K562 (cell line): ENCODE data around the gene SFSWAP. TPM values are rescaled to one million over a fixed set of nuclear protein-coding genes. Genes with fewer than 3 reads are reported as not detected.

ENCODE experiments used
- ATAC-seq: fragments of 200-7000 bp; cut with Tn5 transposase; 3 replicates; pipeline ENCODE4 v1.9.1; 2020; ENCODE audit warnings: moderate library complexity
- BruUV-seq: library from RNA; stranded (reverse); fragments of 400-500 nt; replicated peaks from 2 replicates; lab custom pipeline; 2021; lab: Mats Ljungman, UMichigan
- CTCF ChIA-PET: fragments of 300-600 bp; formaldehyde crosslinking; extraction: SDS; loops from one replicate; lab custom pipeline; 2021; ENCODE audit warnings: low intra/inter-chr PET ratio; lab: Yijun Ruan, JAX
- POLR2A ChIA-PET: fragments of 300-600, 350-650 bp; sonication (Branson Sonifier 250); formaldehyde crosslinking; extraction: SDS; loops from one replicate; lab custom pipeline; 2021; ENCODE audit warnings: antibody characterized with exemption, inconsistent platforms; lab: Yijun Ruan, JAX
- DNase-seq, 4 experiments: peaks; one replicate each; pipeline versions ENCODE4 v3.0.0 to v3.0.0-alpha.2; 2011 to 2018; ENCODE audit warnings: low spot score in 3 of 4, mixed read lengths in 3 of 4; ENCODE audit errors: extremely low read depth in 1 of 4
- FAIRE-seq: peaks from 2 replicates; lab custom pipeline; 2011; peaks lifted over from hg19 to GRCh38; lab: Jason Lieb, UNC
- H2AFZ ChIP-seq: 2 replicates; pipeline ENCODE4 v1.6.0; 2011; ENCODE audit warnings: low read depth, low read length, control low read depth, inconsistent platforms
- H3K27ac ChIP-seq: fragments of 200-600 bp; 3 replicates; pipeline ENCODE4 v1.8.0; 2011; ENCODE audit warnings: low read depth, mild to moderate bottlenecking, control low read depth, inconsistent platforms, low read length, moderate library complexity, mixed read lengths; ENCODE audit errors: extremely low read depth
- H3K27me3 ChIP-seq, 2 experiments: fragments of 300-600 bp in 1 of 2; 2 replicates in 1 of 2; 3 replicates in 1 of 2; pipeline versions ENCODE4 v1.6.0 to v1.8.0; 2011; ENCODE audit warnings: inconsistent platforms in 2 of 2, low read length in 2 of 2, mild to moderate bottlenecking in 1 of 2, mixed read lengths in 1 of 2, moderate library complexity in 1 of 2; ENCODE audit not compliant: control insufficient read depth in 2 of 2, insufficient read depth in 2 of 2
- H3K36me3 ChIP-seq: fragments of 300-600 bp; 3 replicates; pipeline ENCODE4 v1.8.0; 2011; ENCODE audit warnings: mild to moderate bottlenecking, low read length, inconsistent platforms; ENCODE audit not compliant: control insufficient read depth, insufficient read depth
- H3K4me1 ChIP-seq, 2 experiments: fragments of 200-600 bp in 1 of 2; replicated peaks in 1 of 2; 2 replicates in 1 of 2; 3 replicates in 1 of 2; pipeline versions ENCODE4 v1.5.1 to v1.8.0; 2011; ENCODE audit warnings: inconsistent platforms in 2 of 2, low read length in 2 of 2, mild to moderate bottlenecking in 1 of 2, mixed read lengths in 1 of 2, moderate library complexity in 1 of 2; ENCODE audit not compliant: control insufficient read depth in 2 of 2, insufficient read depth in 2 of 2
- H3K4me2 ChIP-seq: 2 replicates; pipeline ENCODE4 v1.6.1; 2011; ENCODE audit warnings: low read length, control low read depth, inconsistent platforms, mixed read lengths; ENCODE audit not compliant: insufficient read depth
- H3K4me3 ChIP-seq: fragments of 200-600 bp; sonication (generic), shearing (Covaris generic); 2 replicates; pipeline ENCODE4 v1.5.1; 2016; ENCODE audit warnings: control low read depth, inconsistent platforms
- H3K79me2 ChIP-seq: fragments of 200-600 bp; 3 replicates; pipeline ENCODE4 v1.8.0; 2011; ENCODE audit warnings: low read length, inconsistent platforms; ENCODE audit not compliant: control insufficient read depth, insufficient read depth
- H3K9ac ChIP-seq, 2 experiments: 2 replicates each; pipeline versions ENCODE4 v1.6.0 to v1.6.1; 2011; ENCODE audit warnings: low read depth in 2 of 2, low read length in 2 of 2, control low read depth in 1 of 2, inconsistent platforms in 1 of 2, mild to moderate bottlenecking in 1 of 2, mixed read lengths in 1 of 2; ENCODE audit not compliant: insufficient read depth in 1 of 2
- H3K9me1 ChIP-seq: one replicate; pipeline ENCODE4 v1.6.0; 2011; ENCODE audit warnings: inconsistent platforms, mild to moderate bottlenecking, low read length, moderate library complexity; ENCODE audit not compliant: control insufficient read depth, insufficient read depth
- H3K9me3 ChIP-seq: replicated peaks from 2 replicates; pipeline ENCODE4 v1.5.1; 2011; ENCODE audit warnings: low read depth, low read length, inconsistent platforms; ENCODE audit not compliant: control insufficient read depth, insufficient read depth
- H4K20me1 ChIP-seq: replicated peaks from 2 replicates; pipeline ENCODE4 v1.6.1; 2011; ENCODE audit warnings: low read length, inconsistent platforms, mixed read lengths; ENCODE audit not compliant: control insufficient read depth, insufficient read depth
- BHLHE40 ChIP-seq: IDR thresholded peaks from 2 replicates; pipeline ENCODE4 v1.6.1; 2011; ENCODE audit warnings: low read length, improper control_type of control experiment
- CC2D1A ChIP-seq: fragments of 450-650 bp; IDR thresholded peaks from 2 replicates; pipeline ENCODE4 v1.6.1; 2017; ENCODE audit warnings: mild to moderate bottlenecking
- ELF4 ChIP-seq: fragments of 450-650 bp; formaldehyde crosslinking; IDR thresholded peaks from 2 replicates; pipeline ENCODE4 v1.4.0; 2022; ENCODE audit warnings: missing genetic modification characterization
- HDGF ChIP-seq: fragments of 450-650 bp; IDR thresholded peaks from 2 replicates; pipeline ENCODE4 v1.6.1; 2016
- HNRNPL ChIP-seq: fragments of 200-400 bp; formaldehyde crosslinking; IDR thresholded peaks from 2 replicates; pipeline ENCODE4 v1.6.1; 2017; ENCODE audit warnings: low read depth, mild to moderate bottlenecking, low read length
- NFATC3 ChIP-seq: fragments of 450-650 bp; IDR thresholded peaks from 2 replicates; pipeline ENCODE4 v1.6.1; 2017; ENCODE audit warnings: mild to moderate bottlenecking
- PTBP1 ChIP-seq: fragments of 200-400 bp; formaldehyde crosslinking; IDR thresholded peaks from 2 replicates; pipeline ENCODE4 v1.6.1; 2017; ENCODE audit warnings: low read depth, low read length
- SFPQ ChIP-seq: fragments of 200-400 bp; formaldehyde crosslinking; IDR thresholded peaks from 2 replicates; pipeline ENCODE4 v1.6.1; 2017; ENCODE audit warnings: mild to moderate bottlenecking, low read depth, low read length, moderate library complexity
- SRSF9 ChIP-seq: fragments of 200-400 bp; formaldehyde crosslinking; IDR thresholded peaks from 2 replicates; pipeline ENCODE4 v1.6.1; 2017; ENCODE audit warnings: low read depth, low read length, borderline replicate concordance
- USF1 ChIP-seq: sonication (generic); formaldehyde crosslinking; IDR thresholded peaks from 2 replicates; pipeline ENCODE4 v1.9.0; 2022; ENCODE audit warnings: mild to moderate bottlenecking, missing genetic modification reagents
- ZBTB9 ChIP-seq: fragments of 450-650 bp; formaldehyde crosslinking; IDR thresholded peaks from 2 replicates; pipeline ENCODE4 v1.4.0; 2020; ENCODE audit warnings: mild to moderate bottlenecking, moderate library complexity
- ZNF146 ChIP-seq: IDR thresholded peaks from one replicate; pipeline ENCODE4 v1.6.1; 2018; ENCODE audit warnings: missing compliant biosample characterization; ENCODE audit not compliant: unreplicated experiment
- ZNF41 ChIP-seq: fragments of 250-450 bp; sonication (Bioruptor Pico); conservative IDR thresholded peaks from 2 replicates; pipeline ENCODE4 v1.4.0; 2020; ENCODE audit warnings: mild to moderate bottlenecking
- ZNF449 ChIP-seq: fragments of 250-450 bp; sonication (Bioruptor Pico); IDR thresholded peaks from 2 replicates; pipeline ENCODE4 v1.8.0; 2022; ENCODE audit warnings: moderate library complexity, mild to moderate bottlenecking, inconsistent platforms
- ZNF699 ChIP-seq: fragments of 250-450 bp; sonication (Bioruptor Pico); IDR thresholded peaks from 2 replicates; pipeline ENCODE4 v1.8.0; 2021; ENCODE audit warnings: mild to moderate bottlenecking, moderate library complexity; ENCODE audit not compliant: insufficient replicate concordance
- WGBS: fragments of 100-300 bp; shearing (Covaris generic); methylation state at CpG from one replicate; pipeline ENCODE4 v1.1.6; 2016; ENCODE audit warnings: low coverage, mixed read lengths; ENCODE audit not compliant: insufficient coverage; ENCODE audit errors: missing lambda C conversion rate; 5-methylcytosine and 5-hydroxymethylcytosine counted together
- in situ Hi-C: fragments of 300-500 bp; cut with MboI; formaldehyde crosslinking; loops from 4 replicates; pipeline ENCODE4 v1.15.0; 2018; ENCODE audit warnings: inconsistent platforms, mixed read lengths
- intact Hi-C: fragments of 100-400 bp; cut with micrococcal nuclease; formaldehyde crosslinking; loops from 2 replicates; pipeline ENCODE4 v1.14.2; 2022
- polyA plus RNA-seq, 8 experiments: library from polyadenylated mRNA; depleted of rRNA in 4 of 8; stranded (reverse) in 5 of 8; unstranded in 3 of 8; fragments of >200 nt; fragmentation: Nextera tagmentation in 2 of 8; fragmentation: Illumina TruSeq in 1 of 8; extraction: Ambion mirVana in 2 of 8; extraction: Trizol in 1 of 8; gene quantifications; 2 replicates each; pipeline versions ENCODE4 v1.2.1 to v1.2.3, GENCODE V29; 2011 to 2014; ENCODE audit warnings: inconsistent platforms in 1 of 8, missing spikeins in 1 of 8
- total RNA-seq, 7 experiments: library from RNA; depleted of rRNA in 6 of 7; stranded (reverse); fragments of >200 nt in 6 of 7; fragmentation: Illumina TruSeq in 2 of 7; extraction: Trizol in 2 of 7; gene quantifications; 2 replicates each; pipeline versions ENCODE4 v1.2.1 to v1.2.3, GENCODE V29; 2011 to 2021; ENCODE audit warnings: low replicate concordance in 1 of 7

The SFSWAP gene
- total and polyA plus RNA-seq, 9 of the 15 experiments (the other 6 are each of a cell fraction or from before 2014, with no cell fraction given): 2.4 to 60.4 (median 32.6) TPM

GRCh38 chr12:131700271-131700670 is 10.6 kb upstream of the SFSWAP start (continued):
- TF ChIP-seq SFPQ: no peak
- TF ChIP-seq ZBTB9: no peak
- TF ChIP-seq HDGF: no peak

DNA sequence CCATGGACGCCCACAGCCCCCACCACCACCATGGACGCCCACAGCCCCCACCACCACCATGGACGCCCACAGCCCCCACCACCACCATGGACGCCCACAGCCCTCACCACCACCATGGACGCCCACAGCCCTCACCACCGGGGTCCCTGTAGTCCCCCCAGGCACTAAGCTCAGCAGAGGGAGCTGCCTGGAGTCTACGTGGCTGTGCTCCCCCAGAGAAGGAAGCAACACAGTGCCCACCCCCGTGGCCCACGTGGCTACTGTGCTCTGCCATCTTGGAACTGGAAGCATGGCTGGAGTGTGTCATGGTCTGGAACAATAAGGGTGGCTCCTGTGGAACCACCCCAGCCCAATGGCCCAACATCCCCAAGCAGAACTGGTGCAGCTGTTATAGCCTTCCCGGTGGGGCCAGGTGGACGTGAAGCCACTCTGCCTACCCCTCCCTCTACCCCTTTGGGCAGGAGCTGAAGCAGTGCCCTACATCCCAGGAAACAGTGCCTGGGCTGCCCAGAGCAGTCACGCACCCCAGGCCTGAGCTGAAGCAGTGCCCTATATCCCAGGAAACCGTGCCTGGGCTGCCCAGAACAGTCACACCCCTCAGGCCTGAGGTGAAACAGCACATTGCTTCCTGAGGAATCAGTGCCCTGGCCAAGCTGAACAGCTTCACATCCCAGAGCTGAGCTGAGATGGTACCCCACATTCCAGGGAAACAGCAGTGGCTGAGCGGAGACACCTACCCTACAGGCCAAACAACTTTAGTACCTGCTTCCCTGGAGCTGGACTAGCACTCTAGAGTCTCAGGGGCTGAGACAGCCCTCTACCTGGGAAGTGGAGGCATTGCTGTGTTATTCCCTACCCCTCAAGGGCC is 9.0 kb upstream of the SFSWAP start:
- BruUV-seq: no TSS peak
- FAIRE-seq: no peak
- H3K79me2 ChIP-seq: no peaks in the 10 kb centered on the region
- H3K27ac ChIP-seq: no peak overlapping the region
- ChIA-PET POLR2A (interaction anchor here (1.1 to 1.4 kb wide), 2 partner anchors 9 to 10 kb away, joined by 4 to 6 read pairs; partner anchors contain the start of gene SFSWAP), CTCF (no interaction called here)
- no peaks in the 10 kb centered on the region for H3K9me3 ChIP-seq
- 11% methylated on average over 9 of the region's 14 CpGs for WGBS
- in situ Hi-C loops (no loop called here), intact Hi-C loops (no loop called here)
- H2AFZ ChIP-seq: no peak overlapping the region
- H4K20me1 ChIP-seq: no peaks in the 10 kb centered on the region; the same call in 1 of the 2 replicates
- no peak overlapping the region for H3K4me2 ChIP-seq
- peak; percentile 58 for ATAC-seq
- H3K9ac ChIP-seq: 0 out of 4 replicates have a peak overlapping the region, but pooled peaks of 1 of the 2 experiments have one; percentile 17
- DNase-seq: no peak
- no peaks in the 10 kb centered on the region for H3K9me1 ChIP-seq
- peaks cover 0 to 4% of the 10 kb centered on the region in 2 experiments; a peak in 2 of 5 replicates for H3K4me1 ChIP-seq
- H3K36me3 ChIP-seq: no peaks in the 10 kb centered on the region
- no peak overlapping the region for H3K4me3 ChIP-seq
- peaks cover 10 to 22% of the 10 kb centered on the region in 2 experiments; a peak in 4 of 5 replicates for H3K27me3 ChIP-seq
- no peak for TF ChIP-seq ELF4 (CRISPR knock-in tag)
- TF ChIP-seq BHLHE40: no peak
- no peak for TF ChIP-seq HNRNPL
- TF ChIP-seq ZNF146 (CRISPR knock-in tag): no peak
- no peak for TF ChIP-seq CC2D1A
- TF ChIP-seq ZNF449: no peak
- TF ChIP-seq NFATC3: no peak
- TF ChIP-seq PTBP1: no peak
- no peak for TF ChIP-seq USF1 (CRISPR knock-in tag)
- no peak for TF ChIP-seq ZNF699 (CRISPR knock-in tag)
- no peak for TF ChIP-seq ZNF41
- no peak for TF ChIP-seq SRSF9
